Measurements from ENCODE around the gene CTCF. TPM values are rescaled to one million over a fixed set of nuclear protein-coding genes. Genes with fewer than 3 reads are reported as not detected.

The CTCF gene
- total and polyA plus RNA-seq, 10 of the 15 experiments (the other 5 are each of a cell fraction or from before 2014, with no cell fraction given), result 9.1 to 55.0 (median 41.8) TPM

DNA sequence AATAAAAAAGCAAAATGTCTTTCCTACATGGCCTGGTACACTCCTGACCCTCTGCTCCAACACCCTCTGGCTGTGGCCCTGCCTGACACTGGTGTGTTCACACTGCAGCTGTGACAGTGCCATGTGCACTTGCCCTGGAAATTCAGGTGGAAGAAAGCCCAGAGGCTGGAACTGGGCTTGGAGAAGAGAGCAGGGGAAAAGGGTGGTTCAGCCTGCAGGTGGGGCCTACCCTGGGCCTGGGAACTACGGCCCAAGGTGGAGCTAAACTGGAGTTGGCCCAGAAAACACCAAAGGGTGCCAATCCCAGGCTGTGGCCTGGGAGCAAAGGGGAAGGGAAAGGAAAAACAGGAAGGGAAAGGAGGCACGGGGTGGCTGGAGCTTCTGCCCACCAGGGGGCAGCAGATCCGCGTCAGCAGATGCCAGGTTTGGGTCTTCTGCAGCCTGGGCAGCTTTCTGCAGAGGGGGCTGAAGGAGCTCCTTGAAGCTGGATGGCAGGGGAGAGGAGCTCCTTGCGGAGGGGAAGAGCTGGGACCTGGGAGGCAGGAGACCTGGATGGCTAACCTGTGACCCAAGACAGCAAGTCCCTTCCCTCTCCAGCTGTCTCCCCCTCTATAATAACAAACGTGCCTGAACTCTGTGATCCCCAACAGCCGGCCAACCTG lies 15.4 kb upstream of the CTCF start (continued):
- TF ChIP-seq, protein P1, sequence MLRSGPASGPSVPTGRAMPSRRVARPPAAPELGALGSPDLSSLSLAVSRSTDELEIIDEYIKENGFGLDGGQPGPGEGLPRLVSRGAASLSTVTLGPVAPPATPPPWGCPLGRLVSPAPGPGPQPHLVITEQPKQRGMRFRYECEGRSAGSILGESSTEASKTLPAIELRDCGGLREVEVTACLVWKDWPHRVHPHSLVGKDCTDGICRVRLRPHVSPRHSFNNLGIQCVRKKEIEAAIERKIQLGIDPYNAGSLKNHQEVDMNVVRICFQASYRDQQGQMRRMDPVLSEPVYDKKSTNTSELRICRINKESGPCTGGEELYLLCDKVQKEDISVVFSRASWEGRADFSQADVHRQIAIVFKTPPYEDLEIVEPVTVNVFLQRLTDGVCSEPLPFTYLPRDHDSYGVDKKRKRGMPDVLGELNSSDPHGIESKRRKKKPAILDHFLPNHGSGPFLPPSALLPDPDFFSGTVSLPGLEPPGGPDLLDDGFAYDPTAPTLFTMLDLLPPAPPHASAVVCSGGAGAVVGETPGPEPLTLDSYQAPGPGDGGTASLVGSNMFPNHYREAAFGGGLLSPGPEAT (IDR thresholded peaks at IDR 0.05; ENCODE audit: low read depth), result peak; percentile 83
- peak; percentile 66 for TF ChIP-seq POLR2AphosphoS5 (IDR thresholded peaks at IDR 0.05; ENCODE audit: low read length)
- peak; percentile 94 for TF ChIP-seq IKZF2 (IDR thresholded peaks at IDR 0.05)
- TF ChIP-seq CHD1 (IDR thresholded peaks at IDR 0.05; ENCODE audit: low read depth, low read length), result no peak
- no peak for TF ChIP-seq MYC (IDR thresholded peaks at IDR 0.05; ENCODE audit: insufficient read depth, insufficient read length, insufficient replicate concordance, low read length, severe bottlenecking)
- TF ChIP-seq, protein P2, sequence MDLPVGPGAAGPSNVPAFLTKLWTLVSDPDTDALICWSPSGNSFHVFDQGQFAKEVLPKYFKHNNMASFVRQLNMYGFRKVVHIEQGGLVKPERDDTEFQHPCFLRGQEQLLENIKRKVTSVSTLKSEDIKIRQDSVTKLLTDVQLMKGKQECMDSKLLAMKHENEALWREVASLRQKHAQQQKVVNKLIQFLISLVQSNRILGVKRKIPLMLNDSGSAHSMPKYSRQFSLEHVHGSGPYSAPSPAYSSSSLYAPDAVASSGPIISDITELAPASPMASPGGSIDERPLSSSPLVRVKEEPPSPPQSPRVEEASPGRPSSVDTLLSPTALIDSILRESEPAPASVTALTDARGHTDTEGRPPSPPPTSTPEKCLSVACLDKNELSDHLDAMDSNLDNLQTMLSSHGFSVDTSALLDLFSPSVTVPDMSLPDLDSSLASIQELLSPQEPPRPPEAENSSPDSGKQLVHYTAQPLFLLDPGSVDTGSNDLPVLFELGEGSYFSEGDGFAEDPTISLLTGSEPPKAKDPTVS (IDR thresholded peaks at IDR 0.05; ENCODE audit: low read depth, low read length), result no peak
- no peak for TF ChIP-seq KLF5 (IDR thresholded peaks at IDR 0.05; ENCODE audit: partially characterized antibody)
- no peak for TF ChIP-seq SREBF2 (IDR thresholded peaks at IDR 0.05; ENCODE audit: low read length)
- TF ChIP-seq LARP7 (IDR thresholded peaks at IDR 0.05), result no peak; the same call in 1 of the 2 replicates
- TF ChIP-seq, protein P3, sequence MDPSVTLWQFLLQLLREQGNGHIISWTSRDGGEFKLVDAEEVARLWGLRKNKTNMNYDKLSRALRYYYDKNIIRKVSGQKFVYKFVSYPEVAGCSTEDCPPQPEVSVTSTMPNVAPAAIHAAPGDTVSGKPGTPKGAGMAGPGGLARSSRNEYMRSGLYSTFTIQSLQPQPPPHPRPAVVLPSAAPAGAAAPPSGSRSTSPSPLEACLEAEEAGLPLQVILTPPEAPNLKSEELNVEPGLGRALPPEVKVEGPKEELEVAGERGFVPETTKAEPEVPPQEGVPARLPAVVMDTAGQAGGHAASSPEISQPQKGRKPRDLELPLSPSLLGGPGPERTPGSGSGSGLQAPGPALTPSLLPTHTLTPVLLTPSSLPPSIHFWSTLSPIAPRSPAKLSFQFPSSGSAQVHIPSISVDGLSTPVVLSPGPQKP (IDR thresholded peaks at IDR 0.05; ENCODE audit: low read depth, low read length), result no peak; the same call in 1 of the 2 replicates
- no peak for TF ChIP-seq ZSCAN29 (IDR thresholded peaks at IDR 0.05)
- TF ChIP-seq, protein P4, sequence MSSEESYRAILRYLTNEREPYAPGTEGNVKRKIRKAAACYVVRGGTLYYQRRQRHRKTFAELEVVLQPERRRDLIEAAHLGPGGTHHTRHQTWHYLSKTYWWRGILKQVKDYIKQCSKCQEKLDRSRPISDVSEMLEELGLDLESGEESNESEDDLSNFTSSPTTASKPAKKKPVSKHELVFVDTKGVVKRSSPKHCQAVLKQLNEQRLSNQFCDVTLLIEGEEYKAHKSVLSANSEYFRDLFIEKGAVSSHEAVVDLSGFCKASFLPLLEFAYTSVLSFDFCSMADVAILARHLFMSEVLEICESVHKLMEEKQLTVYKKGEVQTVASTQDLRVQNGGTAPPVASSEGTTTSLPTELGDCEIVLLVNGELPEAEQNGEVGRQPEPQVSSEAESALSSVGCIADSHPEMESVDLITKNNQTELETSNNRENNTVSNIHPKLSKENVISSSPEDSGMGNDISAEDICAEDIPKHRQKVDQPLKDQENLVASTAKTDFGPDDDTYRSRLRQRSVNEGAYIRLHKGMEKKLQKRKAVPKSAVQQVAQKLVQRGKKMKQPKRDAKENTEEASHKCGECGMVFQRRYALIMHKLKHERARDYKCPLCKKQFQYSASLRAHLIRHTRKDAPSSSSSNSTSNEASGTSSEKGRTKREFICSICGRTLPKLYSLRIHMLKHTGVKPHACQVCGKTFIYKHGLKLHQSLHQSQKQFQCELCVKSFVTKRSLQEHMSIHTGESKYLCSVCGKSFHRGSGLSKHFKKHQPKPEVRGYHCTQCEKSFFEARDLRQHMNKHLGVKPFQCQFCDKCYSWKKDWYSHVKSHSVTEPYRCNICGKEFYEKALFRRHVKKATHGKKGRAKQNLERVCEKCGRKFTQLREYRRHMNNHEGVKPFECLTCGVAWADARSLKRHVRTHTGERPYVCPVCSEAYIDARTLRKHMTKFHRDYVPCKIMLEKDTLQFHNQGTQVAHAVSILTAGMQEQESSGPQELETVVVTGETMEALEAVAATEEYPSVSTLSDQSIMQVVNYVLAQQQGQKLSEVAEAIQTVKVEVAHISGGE (CRISPR knock-in tag; IDR thresholded peaks at IDR 0.05), result no peak
- TF ChIP-seq FOXM1 (IDR thresholded peaks at IDR 0.05; ENCODE audit: low read depth, low read length), result no peak
- TF ChIP-seq SIX5 (IDR thresholded peaks at IDR 0.05; ENCODE audit: low read depth, low read length, severe bottlenecking), result no peak
- TF ChIP-seq, protein P5, sequence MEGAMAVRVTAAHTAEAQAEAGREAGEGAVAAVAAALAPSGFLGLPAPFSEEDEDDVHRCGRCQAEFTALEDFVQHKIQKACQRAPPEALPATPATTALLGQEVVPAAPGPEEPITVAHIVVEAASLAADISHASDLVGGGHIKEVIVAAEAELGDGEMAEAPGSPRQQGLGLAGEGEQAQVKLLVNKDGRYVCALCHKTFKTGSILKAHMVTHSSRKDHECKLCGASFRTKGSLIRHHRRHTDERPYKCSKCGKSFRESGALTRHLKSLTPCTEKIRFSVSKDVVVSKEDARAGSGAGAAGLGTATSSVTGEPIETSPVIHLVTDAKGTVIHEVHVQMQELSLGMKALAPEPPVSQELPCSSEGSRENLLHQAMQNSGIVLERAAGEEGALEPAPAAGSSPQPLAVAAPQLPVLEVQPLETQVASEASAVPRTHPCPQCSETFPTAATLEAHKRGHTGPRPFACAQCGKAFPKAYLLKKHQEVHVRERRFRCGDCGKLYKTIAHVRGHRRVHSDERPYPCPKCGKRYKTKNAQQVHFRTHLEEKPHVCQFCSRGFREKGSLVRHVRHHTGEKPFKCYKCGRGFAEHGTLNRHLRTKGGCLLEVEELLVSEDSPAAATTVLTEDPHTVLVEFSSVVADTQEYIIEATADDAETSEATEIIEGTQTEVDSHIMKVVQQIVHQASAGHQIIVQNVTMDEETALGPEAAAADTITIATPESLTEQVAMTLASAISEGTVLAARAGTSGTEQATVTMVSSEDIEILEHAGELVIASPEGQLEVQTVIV (IDR thresholded peaks at IDR 0.05; ENCODE audit: borderline replicate concordance, partially characterized antibody), result no peak
